Stimulated activated naive CD4-positive, alpha-beta T cell (primary cell): Measurements from ENCODE around the gene CARD19.

Experiments
- DNase-seq, 6 experiments: peaks; one replicate each; lab custom pipeline; 2025; lab: John Stamatoyannopoulos, UW

CARD19 gene

GRCh38 chr9:93064392-93065134, 31.5 kb upstream of the CARD19 start:
- peak; percentile 65 to 93 (median 85) for DNase-seq

- no peak for DNase-seq
These were observed 30.8 kb upstream of the CARD19 start for GRCh38 chr9:93065135-93065720.

- DNase-seq, result no peak
These were observed 28.9 kb upstream of the CARD19 start for GRCh38 chr9:93066978-93067603.

- no peak for DNase-seq
These were observed 27.1 kb upstream of the CARD19 start for GRCh38 chr9:93068956-93069355.

- no peak for DNase-seq
These were observed 24.6 kb upstream of the CARD19 start for GRCh38 chr9:93071464-93071863.

- DNase-seq, result peak in 1 of 6 experiments; percentile 15
These were observed 23.6 kb upstream of the CARD19 start for GRCh38 chr9:93072383-93072795.

GRCh38 chr9:93076101-93076791, 19.8 kb upstream of the CARD19 start:
- no peak for DNase-seq

GRCh38 chr9:93076792-93077128, 19.3 kb upstream of the CARD19 start:
- DNase-seq, result no peak

- DNase-seq, result no peak
These were observed 18.6 kb upstream of the CARD19 start for GRCh38 chr9:93077367-93077766.

GRCh38 chr9:93077811-93078210, 18.2 kb upstream of the CARD19 start:
- no peak for DNase-seq

GRCh38 chr9:93079371-93079770, 16.6 kb upstream of the CARD19 start:
- DNase-seq, result no peak

GRCh38 chr9:93080406-93080805, 15.6 kb upstream of the CARD19 start:
- no peak for DNase-seq

GRCh38 chr9:93081081-93081529, 14.9 kb upstream of the CARD19 start:
- no peak for DNase-seq

- DNase-seq, result no peak
These were observed 14.1 kb upstream of the CARD19 start for GRCh38 chr9:93081931-93082330.

GRCh38 chr9:93082841-93083411, 13.1 kb upstream of the CARD19 start:
- DNase-seq, result no peak

GRCh38 chr9:93083592-93084470, 12.2 kb upstream of the CARD19 start:
- peak in 1 of 6 experiments; percentile 14 for DNase-seq

- DNase-seq, result no peak
These were observed 11.5 kb upstream of the CARD19 start for GRCh38 chr9:93084471-93084881.

- DNase-seq, result no peak
These were observed 10.3 kb upstream of the CARD19 start for GRCh38 chr9:93085676-93086075.

GRCh38 chr9:93086447-93087224, 9.4 kb upstream of the CARD19 start:
- DNase-seq, result no peak

- DNase-seq, result no peak
These were observed 7.9 kb upstream of the CARD19 start for GRCh38 chr9:93087971-93088655.
